IMR-90 (cell line): ENCODE data around the gene RHBDF2. TPM values are rescaled to one million over a fixed set of nuclear protein-coding genes. Genes with fewer than 3 reads are reported as not detected.
A peak's percentile ranks its signal among the peaks of the same experiment; 100 is the strongest.

ENCODE experiments used
- ATAC-seq: fragments of 200-7000 bp; cut with Tn5 transposase; 2 replicates; pipeline ENCODE4 v1.9.1; 2020; ENCODE audit warnings: low read depth, mild to moderate bottlenecking, moderate library complexity
- BruUV-seq: library from RNA; stranded (reverse); fragments of 400-500 nt; replicated peaks from 2 replicates; lab custom pipeline; 2021; lab: Mats Ljungman, UMichigan
- CTCF ChIA-PET: fragments of 300-600 bp; formaldehyde crosslinking; extraction: SDS; loops from one replicate; lab custom pipeline; 2021; ENCODE audit warnings: antibody characterized with exemption; lab: Yijun Ruan, JAX
- POLR2A ChIA-PET: fragments of 300-600 bp; sonication (Branson Sonifier 250); formaldehyde crosslinking; loops from one replicate; lab custom pipeline; 2022; ENCODE audit warnings: antibody characterized with exemption; ENCODE audit not compliant: unreplicated experiment; lab: Charles Lee
- DNase-seq: peaks from one replicate; pipeline ENCODE4 v3.0.0; 2013
- H2AFZ ChIP-seq: replicated peaks from 2 replicates; pipeline ENCODE3; 2013; ENCODE audit warnings: low read length, mild to moderate bottlenecking; ENCODE audit not compliant: poor library complexity
- H2AK5ac ChIP-seq: 2 replicates; pipeline ENCODE4 v1.6.1; 2013; ENCODE audit warnings: low read depth, low read length, inconsistent platforms
- H2AK9ac ChIP-seq: replicated peaks from 2 replicates; pipeline ENCODE3; 2013; ENCODE audit warnings: mild to moderate bottlenecking, low read depth, low read length, moderate library complexity; ENCODE audit not compliant: poor library complexity
- H2BK120ac ChIP-seq: 2 replicates; pipeline ENCODE4 v1.6.1; 2013; ENCODE audit warnings: low read depth, low read length, inconsistent platforms
- H2BK15ac ChIP-seq: 3 replicates; pipeline ENCODE4 v1.6.1; 2013; ENCODE audit warnings: low read depth, low read length, inconsistent platforms
- H2BK20ac ChIP-seq: 2 replicates; pipeline ENCODE4 v1.6.1; 2013; ENCODE audit warnings: low read depth, mild to moderate bottlenecking, inconsistent platforms, low read length, moderate library complexity
- H2BK5ac ChIP-seq: 2 replicates; pipeline ENCODE4 v1.6.1; 2013; ENCODE audit warnings: mild to moderate bottlenecking, low read depth, low read length, inconsistent platforms; ENCODE audit not compliant: poor library complexity, severe bottlenecking
- H3K14ac ChIP-seq: replicated peaks from 2 replicates; pipeline ENCODE4 v1.6.1; 2013; ENCODE audit warnings: low read depth, low read length, inconsistent platforms
- H3K18ac ChIP-seq: 2 replicates; pipeline ENCODE4 v1.6.1; 2013; ENCODE audit warnings: low read depth, low read length, control low read depth
- H3K23ac ChIP-seq: 2 replicates; pipeline ENCODE4 v1.6.1; 2013; ENCODE audit warnings: low read depth, low read length, inconsistent platforms
- H3K27ac ChIP-seq: 2 replicates; pipeline ENCODE4 v1.5.1; 2013; ENCODE audit warnings: mild to moderate bottlenecking, control low read depth, low read length; ENCODE audit not compliant: insufficient read depth
- H3K27me3 ChIP-seq: 2 replicates; pipeline ENCODE4 v1.6.1; 2013; ENCODE audit warnings: low read length; ENCODE audit not compliant: control insufficient read depth, insufficient read depth
- H3K36me3 ChIP-seq: 2 replicates; pipeline ENCODE4 v1.6.1; 2013; ENCODE audit warnings: low read length, mixed read lengths; ENCODE audit not compliant: control insufficient read depth, insufficient read depth
- H3K4ac ChIP-seq: 2 replicates; pipeline ENCODE4 v1.6.1; 2013; ENCODE audit warnings: low read depth, low read length, inconsistent platforms
- H3K4me1 ChIP-seq: 2 replicates; pipeline ENCODE4 v1.6.1; 2013; ENCODE audit warnings: low read length, mixed read lengths; ENCODE audit not compliant: control insufficient read depth, insufficient read depth
- H3K4me2 ChIP-seq: 2 replicates; pipeline ENCODE4 v1.6.1; 2013; ENCODE audit warnings: low read depth, mild to moderate bottlenecking, control low read depth, low read length, moderate library complexity
- H3K4me3 ChIP-seq: 2 replicates; pipeline ENCODE4 v1.5.1; 2013; ENCODE audit warnings: low read depth, mild to moderate bottlenecking, control low read depth, low read length, moderate library complexity; ENCODE audit not compliant: insufficient read depth
- H3K56ac ChIP-seq: 2 replicates; pipeline ENCODE4 v1.6.1; 2013; ENCODE audit warnings: low read length, inconsistent platforms; ENCODE audit not compliant: insufficient read depth; ENCODE audit errors: extremely low read depth
- H3K79me1 ChIP-seq, 2 experiments: 2 replicates each; pipeline ENCODE4 v1.6.1; 2013; ENCODE audit warnings: low read length in 2 of 2, inconsistent platforms in 1 of 2, low read depth in 1 of 2
- H3K9ac ChIP-seq: 2 replicates; pipeline ENCODE4 v1.6.1; 2013; ENCODE audit warnings: low read depth, low read length, control low read depth
- H3K9me1 ChIP-seq: 2 replicates; pipeline ENCODE4 v1.6.1; 2013; ENCODE audit warnings: low read length, inconsistent platforms; ENCODE audit not compliant: insufficient read depth
- H3K9me3 ChIP-seq: 2 replicates; pipeline ENCODE4 v1.6.1; 2013; ENCODE audit warnings: low read length; ENCODE audit not compliant: control insufficient read depth, insufficient read depth
- H4K20me1 ChIP-seq: 2 replicates; pipeline ENCODE4 v1.6.1; 2013; ENCODE audit warnings: low read length, inconsistent platforms; ENCODE audit not compliant: insufficient read depth
- H4K5ac ChIP-seq: 2 replicates; pipeline ENCODE4 v1.6.1; 2013; ENCODE audit warnings: mild to moderate bottlenecking, low read depth, low read length, control low read depth
- H4K8ac ChIP-seq, 2 experiments: 2 replicates each; pipeline ENCODE4 v1.6.1; 2013; ENCODE audit warnings: low read depth in 2 of 2, low read length in 2 of 2, control low read depth in 1 of 2, inconsistent platforms in 1 of 2
- H4K91ac ChIP-seq: 2 replicates; pipeline ENCODE4 v1.6.1; 2013; ENCODE audit warnings: low read depth, low read length, inconsistent platforms; ENCODE audit not compliant: insufficient read depth
- BHLHE40 ChIP-seq: fragments of 150-350 bp; IDR thresholded peaks from 2 replicates; pipeline ENCODE4 v1.6.1; 2016; ENCODE audit warnings: mild to moderate bottlenecking, low read depth, low read length
- CEBPB ChIP-seq: IDR thresholded peaks from 2 replicates; pipeline ENCODE4 v1.6.1; 2012; ENCODE audit warnings: low read depth, low read length, improper control_type of control experiment
- CHD1 ChIP-seq: IDR thresholded peaks from 2 replicates; pipeline ENCODE4 v1.6.1; 2012; ENCODE audit warnings: low read depth, low read length, improper control_type of control experiment
- ELK1 ChIP-seq: fragments of 150-350 bp; IDR thresholded peaks from 2 replicates; pipeline ENCODE4 v1.6.1; 2016; ENCODE audit warnings: low read depth, mild to moderate bottlenecking, low read length, moderate library complexity, borderline replicate concordance
- FOS ChIP-seq: fragments of 150-350 bp; IDR thresholded peaks from 2 replicates; pipeline ENCODE4 v1.6.1; 2016; ENCODE audit warnings: low read depth, low read length
- MAFK ChIP-seq: IDR thresholded peaks from 2 replicates; pipeline ENCODE4 v1.6.1; 2012; ENCODE audit warnings: low read depth, low read length, improper control_type of control experiment
- MAZ ChIP-seq: IDR thresholded peaks from 2 replicates; pipeline ENCODE4 v1.6.1; 2012; ENCODE audit warnings: low read depth, mild to moderate bottlenecking, low read length, improper control_type of control experiment, moderate library complexity, borderline replicate concordance
- POLR2A ChIP-seq: IDR thresholded peaks from 2 replicates; pipeline ENCODE4 v1.6.1; 2012; ENCODE audit warnings: mild to moderate bottlenecking, low read depth, low read length
- RAD21 ChIP-seq: IDR thresholded peaks from 2 replicates; pipeline ENCODE4 v1.6.1; 2012; ENCODE audit warnings: low read length, improper control_type of control experiment
- RCOR1 ChIP-seq: IDR thresholded peaks from 2 replicates; pipeline ENCODE4 v1.6.1; 2012; ENCODE audit warnings: mild to moderate bottlenecking, low read length, improper control_type of control experiment; ENCODE audit not compliant: insufficient replicate concordance
- RFX5 ChIP-seq: IDR thresholded peaks from 2 replicates; pipeline ENCODE4 v1.8.0; 2012; ENCODE audit warnings: low read depth, mild to moderate bottlenecking, low read length, moderate library complexity
- SMC3 ChIP-seq: fragments of 150-350 bp; IDR thresholded peaks from 2 replicates; pipeline ENCODE4 v1.6.1; 2016; ENCODE audit warnings: low read depth, mild to moderate bottlenecking, antibody characterized with exemption, low read length, moderate library complexity
- USF2 ChIP-seq: fragments of 150-350 bp; IDR thresholded peaks from 2 replicates; pipeline ENCODE4 v1.6.1; 2017; ENCODE audit warnings: mild to moderate bottlenecking, antibody characterized with exemption, low read length, low read depth
- WGBS, 2 experiments: methylation state at CpG; one replicate each; pipeline versions ENCODE4 v1.1.5 to v1.1.7; 2013; ENCODE audit warnings: missing lambda C conversion rate in 2 of 2; ENCODE audit not compliant: insufficient read length in 1 of 2; ENCODE audit errors: extremely low coverage in 2 of 2; 5-methylcytosine and 5-hydroxymethylcytosine counted together
- dilution Hi-C: fragments of 300-500 bp; cut with HindIII; formaldehyde crosslinking; loops from one replicate; pipeline ENCODE4 v1.14.3; 2018; ENCODE audit warnings: low sequenced_read_pairs; ENCODE audit not compliant: unreplicated experiment
- in situ Hi-C: fragments of 300-500 bp; cut with MboI; formaldehyde crosslinking; loops from 3 replicates; pipeline ENCODE4 v1.14.3; 2019; ENCODE audit warnings: low sequenced_read_pairs, inconsistent platforms, mixed read lengths
- intact Hi-C: fragments of 100-400 bp; cut with micrococcal nuclease; formaldehyde crosslinking; loops from 2 replicates; pipeline ENCODE4 v1.10.0; 2022
- polyA plus RNA-seq, 3 experiments: library from polyadenylated mRNA; depleted of rRNA; stranded (reverse); fragments of >200 nt; gene quantifications; 2 replicates each; pipeline ENCODE4 v1.2.3, GENCODE V29; 2012; ENCODE audit warnings: low replicate concordance in 1 of 3
- total RNA-seq: library from RNA; depleted of rRNA; stranded (reverse); fragments of >200 nt; gene quantifications from 2 replicates; pipeline ENCODE4 v1.2.3, GENCODE V29; 2012
- TF ChIP-seq, protein P1 (sequence below): conservative IDR thresholded peaks from 2 replicates; pipeline ENCODE4 v1.5.1; 2012; ENCODE audit warnings: mild to moderate bottlenecking, low read depth, low read length, improper control_type of control experiment

The RHBDF2 gene
- total and polyA plus RNA-seq, 2 of the 4 experiments (the other 2 are of a cell fraction), result 1.3 to 8.3 TPM

GRCh38 chr17:76539631-76540271 is 38.5 kb upstream of the RHBDF2 start, which contains the start of gene PRCD:
TSS of gene PRCD (plus strand) at chr17:76540044. CDS start at chr17:76540142, 98 bp downstream.
- peak within 1 kb of the TSS; percentile 94 for H3K4ac ChIP-seq
- peak within 1 kb of the TSS; percentile 97 for H2AK9ac ChIP-seq
- H3K4me3 ChIP-seq, result peak within 1 kb of the TSS; percentile 27; the same call in 1 of the 2 replicates
- POLR2A ChIA-PET, result no interaction called here
- H3K36me3 ChIP-seq, result no peaks in the 10 kb centered on the region; the same call in 1 of the 2 replicates
- peak within 1 kb of the TSS; percentile 88 for H3K4me2 ChIP-seq
- CTCF ChIA-PET, result interaction anchor here (1.0 to 1.7 kb wide), 2 partner anchors 10 to 16 kb away, joined by 5 to 18 read pairs; no protein-coding TSS in a partner anchor
- peak within 1 kb of the TSS; percentile 47; the same call in 1 of the 2 replicates for H3K18ac ChIP-seq
- H3K9me1 ChIP-seq, result peaks cover 11% of the 10 kb centered on the region
- H3K56ac ChIP-seq, result peak within 1 kb of the TSS; percentile 66; the same call in 1 of the 2 replicates
- peak within 1 kb of the TSS; percentile 62 for H3K27ac ChIP-seq
- dilution Hi-C loops (no loop called here), in situ Hi-C loops (no loop called here), intact Hi-C loops (loop anchor here (10.0 kb wide), 1 partner anchor 525 kb away; no protein-coding TSS in a partner anchor)
- H2BK15ac ChIP-seq, result peak within 1 kb of the TSS; percentile 92; the same call in 2 of the 3 replicates
- H3K23ac ChIP-seq, result peak within 1 kb of the TSS; percentile 81
- H3K9ac ChIP-seq, result peak within 1 kb of the TSS; percentile 62; the same call in 1 of the 2 replicates
- no peak for DNase-seq
- H3K9me3 ChIP-seq, result no peaks in the 10 kb centered on the region
- peak within 1 kb of the TSS; percentile 96 for H2AK5ac ChIP-seq
- H4K91ac ChIP-seq, result peak within 1 kb of the TSS; percentile 80
- H2BK20ac ChIP-seq, result peak within 1 kb of the TSS; percentile 60
- H3K14ac ChIP-seq, result peak within 1 kb of the TSS; percentile 93
- peak within 1 kb of the TSS; percentile 61 for H2BK5ac ChIP-seq
- peak within 1 kb of the TSS; percentile 63 to 97 for H4K8ac ChIP-seq
- peak within 1 kb of the TSS; percentile 99 for H2AFZ ChIP-seq
- peaks cover 10% of the 10 kb centered on the region for H3K4me1 ChIP-seq
- H2BK120ac ChIP-seq, result peak within 1 kb of the TSS; percentile 93
- H3K79me1 ChIP-seq, result no peaks in the 10 kb centered on the region; a peak in 1 of 4 replicates
- BruUV-seq, result no TSS peak
- H4K20me1 ChIP-seq, result no peaks in the 10 kb centered on the region
- H4K5ac ChIP-seq, result peak within 1 kb of the TSS; percentile 91
- WGBS, 2 experiments, result 92% methylated on average over 9 of the region's 22 CpGs; no CpG with 5 or more reads in 1 of the 2 experiments
- H3K27me3 ChIP-seq, result peaks cover 2% of the 10 kb centered on the region; the same call in 1 of the 2 replicates
- ATAC-seq, result no peak
- TF ChIP-seq, protein P1, sequence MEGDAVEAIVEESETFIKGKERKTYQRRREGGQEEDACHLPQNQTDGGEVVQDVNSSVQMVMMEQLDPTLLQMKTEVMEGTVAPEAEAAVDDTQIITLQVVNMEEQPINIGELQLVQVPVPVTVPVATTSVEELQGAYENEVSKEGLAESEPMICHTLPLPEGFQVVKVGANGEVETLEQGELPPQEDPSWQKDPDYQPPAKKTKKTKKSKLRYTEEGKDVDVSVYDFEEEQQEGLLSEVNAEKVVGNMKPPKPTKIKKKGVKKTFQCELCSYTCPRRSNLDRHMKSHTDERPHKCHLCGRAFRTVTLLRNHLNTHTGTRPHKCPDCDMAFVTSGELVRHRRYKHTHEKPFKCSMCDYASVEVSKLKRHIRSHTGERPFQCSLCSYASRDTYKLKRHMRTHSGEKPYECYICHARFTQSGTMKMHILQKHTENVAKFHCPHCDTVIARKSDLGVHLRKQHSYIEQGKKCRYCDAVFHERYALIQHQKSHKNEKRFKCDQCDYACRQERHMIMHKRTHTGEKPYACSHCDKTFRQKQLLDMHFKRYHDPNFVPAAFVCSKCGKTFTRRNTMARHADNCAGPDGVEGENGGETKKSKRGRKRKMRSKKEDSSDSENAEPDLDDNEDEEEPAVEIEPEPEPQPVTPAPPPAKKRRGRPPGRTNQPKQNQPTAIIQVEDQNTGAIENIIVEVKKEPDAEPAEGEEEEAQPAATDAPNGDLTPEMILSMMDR, result no peak
- no peak for TF ChIP-seq MAFK
- TF ChIP-seq USF2, result no peak
- TF ChIP-seq SMC3, result no peak
- no peak for TF ChIP-seq POLR2A
- TF ChIP-seq RCOR1, result no peak
- TF ChIP-seq FOS, result no peak
- TF ChIP-seq RAD21, result no peak
- TF ChIP-seq RFX5, result no peak
- no peak for TF ChIP-seq CEBPB
- no peak for TF ChIP-seq BHLHE40
- no peak for TF ChIP-seq CHD1
- no peak for TF ChIP-seq ELK1
- no peak for TF ChIP-seq MAZ
